LNCAP (cell line): ENCODE data around the gene RAB17.

Experiments used
- CTCF ChIP-seq: fragments of 450-650 bp; IDR thresholded peaks from 2 replicates; pipeline ENCODE4 v1.5.1; 2017; ENCODE audit warnings: mild to moderate bottlenecking

Gene RAB17

DNA sequence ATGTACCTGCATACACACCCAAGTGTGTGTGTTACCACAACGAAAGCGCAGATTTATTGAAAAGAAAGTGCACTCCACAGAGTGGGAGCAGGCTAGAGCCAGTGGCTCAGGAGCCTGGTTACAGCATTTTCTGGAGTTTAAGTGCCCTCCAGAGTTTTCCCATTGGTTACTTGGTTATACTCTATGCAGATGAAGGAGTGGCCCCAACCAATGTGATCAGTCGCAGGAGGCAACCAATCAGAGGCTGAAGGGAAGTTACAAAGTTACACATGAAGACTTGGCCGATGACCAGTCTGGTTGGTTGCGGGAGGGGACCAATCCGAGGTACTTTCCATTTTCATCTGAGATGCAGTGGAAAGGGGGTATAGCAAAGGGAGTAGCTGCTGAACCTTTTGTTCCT lies 37.6 kb downstream of the RAB17 start:
- no peak for TF ChIP-seq CTCF

DNA sequence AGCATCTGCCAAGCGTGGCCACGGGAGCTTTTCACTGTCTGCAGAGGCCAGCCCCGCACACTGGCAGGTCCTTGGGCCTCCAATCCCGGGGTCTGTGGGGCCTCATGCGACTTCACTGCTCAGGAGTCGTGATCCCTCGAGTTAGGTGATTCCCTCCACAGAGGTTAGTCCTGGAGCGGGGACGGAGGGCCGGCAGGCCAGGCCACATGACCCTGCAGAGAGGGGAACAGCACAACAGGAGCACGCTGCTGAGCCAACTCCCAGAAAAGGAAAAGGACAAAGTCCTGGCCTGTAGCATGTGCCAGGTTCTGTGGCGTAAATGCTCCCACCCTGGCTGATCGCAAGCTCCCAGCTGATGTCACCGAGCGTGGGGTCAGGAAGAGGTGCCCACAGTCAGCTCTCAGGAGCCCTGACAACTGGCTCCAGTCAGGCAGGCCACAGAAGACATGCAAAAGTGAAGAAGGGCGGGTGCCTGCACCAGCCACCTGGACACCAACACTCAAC lies 39.4 kb downstream of the RAB17 start:
- TF ChIP-seq CTCF = no peak

DNA sequence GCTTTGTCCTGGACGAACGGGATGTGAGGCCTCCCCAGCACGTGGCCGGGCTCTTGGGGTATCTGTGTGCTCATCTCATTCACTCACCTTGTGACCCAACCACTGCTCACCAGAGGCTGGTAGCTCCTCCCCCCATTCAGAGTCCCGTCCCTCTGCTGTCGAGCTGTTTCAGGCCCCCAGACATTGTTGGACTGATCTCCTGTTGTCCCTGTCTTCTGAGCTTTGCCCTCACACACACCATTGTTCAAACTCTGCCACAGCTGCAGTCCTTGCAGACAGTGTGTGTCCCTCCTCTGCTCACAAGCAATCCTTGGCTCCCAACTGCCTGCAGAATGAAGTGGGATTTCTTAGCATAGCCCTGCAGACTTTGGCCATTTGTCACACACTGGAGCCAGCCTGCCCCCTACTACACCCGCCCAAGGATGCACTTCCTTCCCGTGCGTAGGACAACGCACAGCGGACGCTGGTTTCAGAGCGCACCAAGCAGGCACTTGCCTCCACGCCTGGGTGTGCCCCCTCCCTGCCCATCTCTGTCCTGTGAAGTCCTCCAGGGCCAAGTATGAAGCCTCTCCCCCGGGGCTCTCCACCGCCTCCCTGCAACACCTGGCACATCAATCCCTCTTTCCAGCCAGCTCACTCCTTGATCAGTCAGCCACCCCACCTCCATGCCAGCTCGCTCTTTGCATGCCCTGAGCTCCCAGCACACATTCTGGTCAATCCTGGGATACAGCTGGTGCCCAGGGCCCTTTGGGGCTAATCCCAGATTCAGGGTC lies 40.7 kb downstream of the RAB17 start:
- TF ChIP-seq CTCF = no peak

DNA sequence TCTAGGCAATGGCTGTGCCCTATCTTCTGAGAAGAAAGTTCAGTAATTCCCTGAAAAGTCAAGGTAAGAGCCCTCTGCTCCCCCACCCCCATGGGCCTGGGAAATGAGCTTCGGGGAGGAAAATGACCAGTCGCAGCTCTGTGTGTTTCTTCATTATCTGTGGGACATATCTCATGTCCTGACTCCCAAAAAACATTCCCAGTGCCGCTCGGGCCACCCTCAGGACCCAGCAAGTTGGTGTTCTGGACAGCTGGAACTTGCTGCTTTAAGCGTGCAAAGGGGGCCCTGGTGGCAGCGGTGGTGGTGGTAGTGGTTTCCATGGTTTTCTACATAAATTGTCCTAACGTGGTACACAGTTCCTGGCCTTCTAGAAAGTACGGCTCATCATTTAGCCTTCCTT lies 41.3 kb downstream of the RAB17 start:
- TF ChIP-seq CTCF = no peak

- TF ChIP-seq CTCF = no peak
Observed at GRCh38 chr2:237547841-237548416, 42.6 kb downstream of the RAB17 start.

- no peak for TF ChIP-seq CTCF
Observed at GRCh38 chr2:237546876-237547395, 43.6 kb downstream of the RAB17 start.

DNA sequence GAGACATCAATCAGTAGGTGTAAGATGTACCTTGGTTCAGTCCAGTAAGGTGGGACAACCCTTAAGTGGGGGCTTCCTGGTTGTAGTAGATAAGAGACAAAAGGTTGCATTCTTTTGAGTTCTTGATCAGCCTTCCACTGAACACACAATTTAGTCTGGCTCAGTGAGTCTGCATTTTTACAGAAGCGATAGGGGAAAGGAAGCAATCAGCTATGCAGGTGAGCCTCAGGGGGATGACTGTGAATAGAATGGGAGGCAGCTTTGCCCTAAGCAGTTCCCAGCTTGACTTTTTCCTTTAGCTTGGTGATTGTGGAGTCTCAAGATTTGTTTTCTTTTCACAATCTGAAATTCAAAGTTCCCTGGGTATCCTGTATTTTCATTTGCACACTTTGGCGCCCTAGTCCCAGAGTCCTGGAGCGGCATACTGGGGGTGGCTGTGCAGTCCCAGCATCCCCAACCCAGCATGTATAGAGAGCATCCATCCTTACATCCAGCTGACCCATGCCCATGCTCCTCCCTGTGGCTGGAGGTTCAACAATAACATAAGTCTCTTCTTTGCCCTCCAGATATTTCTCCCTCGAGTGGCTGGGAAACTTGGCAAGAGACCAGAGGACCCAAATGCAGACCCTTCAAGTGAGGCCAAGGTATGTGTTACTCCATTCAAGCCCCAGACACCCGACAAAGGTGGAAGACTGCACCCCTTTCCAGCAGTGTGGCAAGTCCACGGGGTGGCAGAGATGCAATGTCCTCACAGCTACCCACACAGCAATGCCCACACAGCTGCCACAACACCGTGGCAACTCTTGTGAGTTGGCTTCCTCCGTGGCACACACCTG lies 44.3 kb downstream of the RAB17 start:
- TF ChIP-seq CTCF = no peak
